8988T (cell line): ENCODE data around the gene EML2.
"Not testable (repeated sequence)": the region's sequence is repeated elsewhere in the genome, so short reads cannot be mapped to it uniquely, and the experiment has no call there.

Source experiments
- DNase-seq: peaks from one replicate; pipeline ENCODE4 v3.0.0; 2011

EML2 gene

GRCh38 chr19:45638930-45639729, at the start of gene EML2:
Gene EML2 (minus strand): TSS chr19:45639397. CDS start chr19:45639376, 21 bp downstream.
- peak; percentile 54 for DNase-seq

- DNase-seq = no peak
These were observed 48.4 kb upstream of the EML2 start for GRCh38 chr19:45687599-45687998.

GRCh38 chr19:45685045-45685444, 45.8 kb upstream of the EML2 start:
- not testable (repeated sequence) for DNase-seq

GRCh38 chr19:45682908-45683307, 43.7 kb upstream of the EML2 start:
- no peak for DNase-seq

- no peak for DNase-seq
These were observed 42.9 kb upstream of the EML2 start for GRCh38 chr19:45682117-45682516.

- peak; percentile 62 for DNase-seq
These were observed 42.3 kb upstream of the EML2 start for GRCh38 chr19:45681391-45682015.

GRCh38 chr19:45677351-45678230, 38.4 kb upstream of the EML2 start:
- peak; percentile 84 for DNase-seq

- DNase-seq = no peak
These were observed 37.7 kb upstream of the EML2 start for GRCh38 chr19:45676851-45677263.

- no peak for DNase-seq
These were observed 35.7 kb upstream of the EML2 start for GRCh38 chr19:45674946-45675345.

GRCh38 chr19:45670670-45671453, 31.7 kb upstream of the EML2 start:
- peak; percentile 83 for DNase-seq

- no peak for DNase-seq
These were observed 29.2 kb upstream of the EML2 start for GRCh38 chr19:45668342-45668871.

- no peak for DNase-seq
These were observed 28.6 kb upstream of the EML2 start, which contains the start of gene GIPR for GRCh38 chr19:45667620-45668341. Gene GIPR (plus strand): TSS chr19:45668221. CDS start chr19:45669521, 1,300 bp downstream.

GRCh38 chr19:45664575-45664974, 25.4 kb upstream of the EML2 start:
- DNase-seq = no peak

GRCh38 chr19:45663800-45664199, 24.6 kb upstream of the EML2 start:
- DNase-seq = no peak

GRCh38 chr19:45660636-45661035, 21.4 kb upstream of the EML2 start:
- no peak for DNase-seq

GRCh38 chr19:45659096-45659729, 20.0 kb upstream of the EML2 start:
- DNase-seq = no peak

GRCh38 chr19:45657520-45658167, 18.4 kb upstream of the EML2 start:
- DNase-seq = no peak

- DNase-seq = no peak
These were observed 15.9 kb upstream of the EML2 start for GRCh38 chr19:45655073-45655472.

- DNase-seq = no peak
These were observed 14.4 kb upstream of the EML2 start for GRCh38 chr19:45653634-45654033.

- no peak for DNase-seq
These were observed 11.5 kb upstream of the EML2 start for GRCh38 chr19:45650722-45651121.

- DNase-seq = no peak
These were observed 7.1 kb upstream of the EML2 start for GRCh38 chr19:45646345-45646698.
